Brain microvascular endothelial cell (primary cell): ENCODE measurements around the gene PHF21A.

Experiments
- DNase-seq: peaks from one replicate; pipeline ENCODE4 v3.0.0-alpha.2; 2020
- H3K27ac ChIP-seq: fragments of 250-450 bp; sonication (Bioruptor Pico); 2 replicates; pipeline ENCODE4 v1.5.1; 2020; ENCODE audit warnings: mild to moderate bottlenecking, moderate library complexity
- H3K27me3 ChIP-seq: fragments of 250-450 bp; sonication (Bioruptor Pico); replicated peaks from 2 replicates; pipeline ENCODE4 v1.5.1; 2020; ENCODE audit warnings: mild to moderate bottlenecking
- H3K36me3 ChIP-seq: fragments of 250-450 bp; sonication (Bioruptor Pico); replicated peaks from 2 replicates; pipeline ENCODE4 v1.5.1; 2020; ENCODE audit warnings: mild to moderate bottlenecking
- H3K4me3 ChIP-seq: 2 replicates; pipeline ENCODE4 v1.5.1; 2011; ENCODE audit warnings: low read depth, mild to moderate bottlenecking, control low read depth, low read length, moderate library complexity
- CTCF ChIP-seq: IDR thresholded peaks from 2 replicates; pipeline ENCODE4 v1.5.1; 2011; ENCODE audit warnings: low read depth, mild to moderate bottlenecking, moderate library complexity, low read length, control low read depth, inconsistent platforms; ENCODE audit errors: missing control alignments
- in situ Hi-C: cut with HindIII; loops from 2 replicates; pipeline ENCODE4 v1.10.0; 2017; ENCODE audit warnings: low sequenced_read_pairs, low pct_ligation_motif_present

PHF21A gene

GRCh38 chr11:46125284-46125683 is 4.0 kb upstream of the PHF21A start:
- Histone ChIP-seq H3K27ac (no peak overlapping the region), H3K36me3 (no peaks in the 10 kb centered on the region), H3K27me3 (no peaks in the 10 kb centered on the region), H3K4me3 (no peak overlapping the region)
- DNase-seq, result no peak
- TF ChIP-seq CTCF, result no peak
- in situ Hi-C loops, result no loop called here

GRCh38 chr11:46122945-46123715 is 1.9 kb upstream of the PHF21A start:
- peak overlapping the region; percentile 68 for H3K4me3 ChIP-seq
- no peak for TF ChIP-seq CTCF
- no peak overlapping the region for H3K27ac ChIP-seq
- H3K36me3 ChIP-seq, result no peaks in the 10 kb centered on the region
- in situ Hi-C loops, result no loop called here
- peak; percentile 34 for DNase-seq
- no peaks in the 10 kb centered on the region for H3K27me3 ChIP-seq

- Histone ChIP-seq H3K27me3 (no peaks in the 10 kb centered on the region), H3K36me3 (no peaks in the 10 kb centered on the region), H3K27ac (peak overlapping the region; percentile 30), H3K4me3 (peak overlapping the region; percentile 68)
- peak; percentile 74 for DNase-seq
- in situ Hi-C loops, result no loop called here
- TF ChIP-seq CTCF, result no peak
Observed at GRCh38 chr11:46121724-46122477, 647 bp upstream of the PHF21A start.

- DNase-seq, result peak; percentile 49
Observed at GRCh38 chr11:46120346-46121300, 631 bp downstream of the PHF21A start.

More at GRCh38 chr11:46120346-46121300, 631 bp downstream of the PHF21A start:
- no peaks in the 10 kb centered on the region for H3K27me3 ChIP-seq
- no peak for TF ChIP-seq CTCF
- in situ Hi-C loops, result no loop called here
- H3K36me3 ChIP-seq, result no peaks in the 10 kb centered on the region
- peak overlapping the region; percentile 39 for H3K27ac ChIP-seq
- peak overlapping the region; percentile 68 for H3K4me3 ChIP-seq
